Prostate gland (tissue), 2 donors: ENCODE results near the gene KAZALD1.

Experiments
- CTCF ChIP-seq, 4 experiments: fragments of 200-600 bp in 2 of 4; fragments of 450-650 bp in 2 of 4; sonication (generic) in 2 of 4; IDR thresholded peaks; 1 replicate in 3 of 4; 2 replicates in 1 of 4; pipeline ENCODE4 v1.5.1; 2016 to 2019; ENCODE audit warnings: antibody characterized with exemption in 4 of 4, mild to moderate bottlenecking in 2 of 4, moderate library complexity in 2 of 4
- POLR2A ChIP-seq: fragments of 450-650 bp; IDR thresholded peaks from one replicate; pipeline ENCODE4 v1.6.1; 2016; ENCODE audit warnings: antibody characterized with exemption, mild to moderate bottlenecking
- POLR2AphosphoS5 ChIP-seq: sonication (generic); formaldehyde crosslinking; IDR thresholded peaks from one replicate; pipeline ENCODE4 v1.6.1; 2017; ENCODE audit warnings: antibody characterized with exemption

- TF ChIP-seq CTCF (IDR thresholded peaks at IDR 0.05), result no peak
- no peak for TF ChIP-seq POLR2A
- TF ChIP-seq POLR2AphosphoS5, result no peak
Observed at GRCh38 chr10:101036726-101037125, 25.1 kb upstream of the KAZALD1 start.
